Vagina (tissue), 2 donors: ENCODE data around the gene PRKAA1. TPM values are rescaled to one million over a fixed set of nuclear protein-coding genes. Genes with fewer than 3 reads are reported as not detected.
"Not testable (repeated sequence)": the region's sequence is repeated elsewhere in the genome, so short reads cannot be mapped to it uniquely, and the experiment has no call there.

Experiments used
- DNase-seq, 2 donors: peaks; one replicate each; pipeline ENCODE4 v3.0.0-alpha.2; 2017; ENCODE audit errors: extremely low spot score in 2 of 2
- H3K27ac ChIP-seq: fragments of 200-600 bp; sonication (generic); one replicate; pipeline ENCODE4 v1.5.1; 2019
- H3K27me3 ChIP-seq: fragments of 200-600 bp; sonication (generic); one replicate; pipeline ENCODE4 v1.5.1; 2019
- H3K36me3 ChIP-seq, 2 donors: fragments of 200-600 bp; sonication (generic); one replicate each; pipeline ENCODE4 v1.5.1; 2017 to 2019
- H3K4me1 ChIP-seq: fragments of 200-600 bp; sonication (generic); one replicate; pipeline ENCODE4 v1.5.1; 2019
- H3K4me3 ChIP-seq, 2 donors: fragments of 200-600 bp; sonication (generic); 1 replicate in 1 of 2; 2 replicates in 1 of 2; pipeline ENCODE4 v1.5.1; 2016 to 2019
- H3K9me3 ChIP-seq: fragments of 200-600 bp; sonication (generic); one replicate; pipeline ENCODE4 v1.5.1; 2019
- POLR2A ChIP-seq, 2 donors: fragments of 450-650 bp; IDR thresholded peaks; one replicate each; pipeline ENCODE4 v1.6.1; 2017; ENCODE audit warnings: antibody characterized with exemption in 2 of 2, mild to moderate bottlenecking in 2 of 2, moderate library complexity in 2 of 2
- POLR2AphosphoS5 ChIP-seq, 2 donors: sonication (generic); formaldehyde crosslinking; IDR thresholded peaks; one replicate each; pipeline ENCODE4 v1.9.0; 2017; ENCODE audit warnings: antibody characterized with exemption in 2 of 2, mild to moderate bottlenecking in 2 of 2, low read depth in 1 of 2; ENCODE audit not compliant: insufficient read depth in 1 of 2
- intact Hi-C: fragments of 100-400 bp; cut with DNase I; formaldehyde crosslinking; loops from one replicate; pipeline ENCODE4 v1.15.1; 2023
- total RNA-seq: library from RNA; depleted of rRNA; stranded (reverse); fragments of >200 nt; gene quantifications from one replicate; pipeline ENCODE4 v1.2.3, GENCODE V29; 2016
- TF ChIP-seq, protein P1 (sequence below), 3 experiments: fragments of 450-650 bp in 2 of 3; fragments of 200-600 bp in 1 of 3; sonication (generic) in 1 of 3; IDR thresholded peaks; one replicate each; pipeline ENCODE4 v1.5.1; 2017 to 2019; ENCODE audit warnings: antibody characterized with exemption in 3 of 3, mild to moderate bottlenecking in 2 of 3, moderate library complexity in 2 of 3

PRKAA1 gene
- total RNA-seq, 1 donor from 2014 or later, result 69.0 TPM

DNA sequence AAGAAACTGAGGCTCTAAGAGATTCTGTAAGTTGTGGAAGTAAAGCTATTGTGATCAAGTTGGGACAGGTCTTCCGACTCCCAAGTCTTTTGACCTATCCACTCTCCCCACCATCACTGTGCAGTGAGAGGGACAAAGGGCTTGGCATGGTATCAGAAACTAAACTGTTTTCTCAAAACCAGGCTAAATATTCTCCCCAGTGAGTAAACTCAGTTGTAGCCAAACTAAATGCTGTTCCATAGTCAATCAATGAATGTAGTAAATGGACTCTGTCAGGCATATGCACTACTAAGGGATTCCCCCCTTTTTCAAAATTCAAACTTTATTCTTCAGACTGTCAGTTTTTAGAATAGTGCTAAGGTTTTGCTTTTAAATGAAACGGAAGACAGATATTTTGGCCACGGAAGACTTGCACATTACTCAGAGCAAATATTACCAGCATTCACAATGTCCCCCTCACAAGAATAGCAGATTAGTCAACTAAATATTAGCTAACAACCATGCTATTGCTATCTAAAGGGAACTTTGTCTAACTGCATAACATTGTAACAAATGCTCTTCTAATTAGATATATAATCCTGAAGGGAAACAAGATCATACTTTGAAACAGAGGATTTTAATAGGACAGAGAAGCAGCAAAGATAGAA is 7.1 kb downstream of the PRKAA1 start:
- H3K4me1 ChIP-seq, result peaks cover 57% of the 10 kb centered on the region
- no peak for DNase-seq
- H3K27me3 ChIP-seq, result no peaks in the 10 kb centered on the region
- H3K9me3 ChIP-seq, result no peaks in the 10 kb centered on the region
- no peaks in the 10 kb centered on the region for H3K36me3 ChIP-seq
- no peak overlapping the region for H3K4me3 ChIP-seq
- intact Hi-C loops, result no loop called here
- TF ChIP-seq POLR2AphosphoS5 (IDR thresholded peaks at IDR 0.05; ENCODE audit: insufficient read depth in 1 of 2, low read depth in 1 of 2) (no peak), POLR2A (IDR thresholded peaks at IDR 0.05) (no peak)
- TF ChIP-seq, protein P1, sequence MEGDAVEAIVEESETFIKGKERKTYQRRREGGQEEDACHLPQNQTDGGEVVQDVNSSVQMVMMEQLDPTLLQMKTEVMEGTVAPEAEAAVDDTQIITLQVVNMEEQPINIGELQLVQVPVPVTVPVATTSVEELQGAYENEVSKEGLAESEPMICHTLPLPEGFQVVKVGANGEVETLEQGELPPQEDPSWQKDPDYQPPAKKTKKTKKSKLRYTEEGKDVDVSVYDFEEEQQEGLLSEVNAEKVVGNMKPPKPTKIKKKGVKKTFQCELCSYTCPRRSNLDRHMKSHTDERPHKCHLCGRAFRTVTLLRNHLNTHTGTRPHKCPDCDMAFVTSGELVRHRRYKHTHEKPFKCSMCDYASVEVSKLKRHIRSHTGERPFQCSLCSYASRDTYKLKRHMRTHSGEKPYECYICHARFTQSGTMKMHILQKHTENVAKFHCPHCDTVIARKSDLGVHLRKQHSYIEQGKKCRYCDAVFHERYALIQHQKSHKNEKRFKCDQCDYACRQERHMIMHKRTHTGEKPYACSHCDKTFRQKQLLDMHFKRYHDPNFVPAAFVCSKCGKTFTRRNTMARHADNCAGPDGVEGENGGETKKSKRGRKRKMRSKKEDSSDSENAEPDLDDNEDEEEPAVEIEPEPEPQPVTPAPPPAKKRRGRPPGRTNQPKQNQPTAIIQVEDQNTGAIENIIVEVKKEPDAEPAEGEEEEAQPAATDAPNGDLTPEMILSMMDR (IDR thresholded peaks at IDR 0.05), result no peak
- no peak overlapping the region for H3K27ac ChIP-seq

DNA sequence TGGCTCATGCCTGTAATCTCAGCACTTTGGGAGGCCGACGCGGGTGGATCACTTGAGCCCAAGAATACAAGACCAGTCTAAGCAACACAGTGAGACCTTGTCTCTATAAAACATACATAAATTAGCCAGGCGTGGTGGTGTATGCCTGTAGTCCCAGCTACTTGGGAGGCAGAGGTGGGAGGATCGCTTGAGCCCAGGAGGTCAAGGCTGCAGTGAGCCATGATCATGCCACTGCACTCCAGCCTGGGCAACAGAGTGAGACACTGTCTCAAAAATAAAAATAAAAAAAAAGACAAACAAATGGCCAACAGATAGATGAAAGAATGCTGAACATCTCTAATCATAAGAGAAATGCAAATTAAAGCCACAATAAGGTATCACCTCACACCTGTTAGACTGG is 9.2 kb downstream of the PRKAA1 start:
- H3K27me3 ChIP-seq, H3K9me3 ChIP-seq, H3K36me3 ChIP-seq, H3K27ac ChIP-seq, DNase-seq, intact Hi-C loops, H3K4me3 ChIP-seq: not testable (repeated sequence)
- H3K4me1 ChIP-seq, result peaks cover 42% of the 10 kb centered on the region

DNA sequence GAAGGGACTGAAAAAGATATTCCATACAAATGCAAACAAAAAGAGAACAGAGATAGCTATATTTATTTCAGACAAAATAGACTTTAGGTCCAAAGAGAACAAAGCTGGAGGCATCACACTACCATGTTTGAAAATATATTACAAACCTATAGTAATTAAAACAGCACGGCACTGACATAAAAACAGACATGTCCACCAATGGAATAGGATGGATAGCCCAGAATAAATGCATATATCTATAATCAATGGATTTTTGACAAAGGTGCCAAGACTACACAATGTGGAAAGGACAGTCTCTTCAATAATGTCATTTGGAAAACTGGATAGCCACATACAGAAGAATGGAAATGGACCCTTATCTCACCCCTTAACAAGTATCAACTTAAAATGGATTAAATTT is 10.2 kb downstream of the PRKAA1 start:
- Histone ChIP-seq H3K36me3 (no peaks in the 10 kb centered on the region), H3K4me3 (no peak overlapping the region), H3K27ac (no peak overlapping the region), H3K9me3 (no peaks in the 10 kb centered on the region), H3K4me1 (peaks cover 40% of the 10 kb centered on the region), H3K27me3 (no peaks in the 10 kb centered on the region)
- no peak for TF ChIP-seq POLR2AphosphoS5 (IDR thresholded peaks at IDR 0.05; ENCODE audit: insufficient read depth in 1 of 2, low read depth in 1 of 2)
- TF ChIP-seq, protein P1 (IDR thresholded peaks at IDR 0.05), result no peak
- TF ChIP-seq POLR2A (IDR thresholded peaks at IDR 0.05), result no peak
- intact Hi-C loops, result no loop called here
- no peak for DNase-seq

DNA sequence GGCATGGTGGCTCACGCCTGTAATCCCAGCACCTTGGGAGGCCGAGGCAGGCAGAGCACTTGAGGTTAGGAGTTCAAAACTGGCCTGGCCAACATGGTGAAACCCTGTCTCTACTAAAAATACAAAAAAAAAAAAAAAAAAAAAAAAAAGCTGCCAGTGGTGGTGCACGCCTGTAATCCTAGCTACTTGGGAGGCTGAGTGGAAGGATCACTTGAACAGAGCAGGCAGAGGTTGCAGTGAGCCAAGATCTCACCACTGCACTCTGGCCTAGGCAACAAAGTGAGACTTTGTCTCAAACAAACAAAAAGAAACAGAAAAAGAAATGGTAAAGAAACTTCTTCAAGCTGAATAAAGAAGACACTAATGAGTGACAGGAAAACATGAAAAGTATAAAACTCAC is 11.5 kb downstream of the PRKAA1 start:
- H3K9me3 ChIP-seq, H3K27ac ChIP-seq, H3K27me3 ChIP-seq, H3K4me3 ChIP-seq, intact Hi-C loops, H3K36me3 ChIP-seq, DNase-seq: not testable (repeated sequence)
- peaks cover 34% of the 10 kb centered on the region for H3K4me1 ChIP-seq

DNA sequence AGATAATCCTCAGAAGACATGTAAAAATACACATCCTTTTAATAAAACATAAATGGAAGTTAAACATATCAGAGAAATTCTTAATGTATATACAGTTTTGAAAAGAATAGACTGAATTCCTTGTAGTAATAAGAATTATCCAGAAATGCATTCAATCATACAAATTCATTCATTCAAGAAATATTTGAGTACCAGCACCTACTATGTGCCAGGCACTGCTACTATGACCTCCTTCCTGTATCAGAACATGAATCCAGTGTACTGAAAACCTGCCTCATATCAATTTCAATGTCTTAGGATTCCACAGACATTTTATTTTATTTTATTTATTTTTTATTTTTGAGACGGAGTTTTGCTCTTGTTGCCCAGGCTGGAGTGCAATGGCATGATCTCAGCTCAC is 13.3 kb downstream of the PRKAA1 start:
- TF ChIP-seq POLR2A (IDR thresholded peaks at IDR 0.05) (no peak), POLR2AphosphoS5 (IDR thresholded peaks at IDR 0.05; ENCODE audit: insufficient read depth in 1 of 2, low read depth in 1 of 2) (no peak)
- TF ChIP-seq, protein P1 (IDR thresholded peaks at IDR 0.05), result no peak

DNA sequence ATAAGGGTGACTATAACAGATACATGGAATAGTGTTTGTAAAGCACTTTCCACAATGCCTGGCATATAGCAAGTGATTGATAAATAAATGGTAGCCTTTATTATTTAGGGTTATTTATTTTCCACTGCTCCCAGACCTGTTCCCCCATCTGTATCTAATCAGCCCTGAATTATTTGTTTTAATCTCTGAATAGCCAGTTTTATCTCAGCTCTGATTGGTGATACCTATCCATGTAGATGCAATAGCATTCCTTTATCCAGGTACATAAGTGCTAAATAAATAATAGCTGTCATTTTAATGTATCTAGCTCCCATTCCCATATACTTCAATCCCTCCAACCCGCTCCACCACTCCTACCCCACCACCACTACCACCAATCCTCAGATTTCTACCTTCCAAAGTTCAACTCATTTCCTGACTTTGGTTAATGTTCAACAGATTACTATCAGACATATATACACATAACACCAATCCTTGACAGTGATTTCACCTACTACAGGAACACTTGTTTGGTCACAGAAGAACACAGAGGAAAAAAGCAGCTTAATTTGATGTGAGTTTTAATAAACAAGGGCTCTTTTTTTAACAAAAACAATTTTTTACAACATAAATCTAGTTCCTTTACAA is 14.0 kb downstream of the PRKAA1 start:
- H3K4me1 ChIP-seq, result peaks cover 25% of the 10 kb centered on the region

More for the DNA sequence above, 13.3 kb downstream of the PRKAA1 start:
- no peak overlapping the region for H3K4me3 ChIP-seq
- no peaks in the 10 kb centered on the region for H3K36me3 ChIP-seq
- intact Hi-C loops, result no loop called here
- H3K4me1 ChIP-seq, result peaks cover 32% of the 10 kb centered on the region
- no peaks in the 10 kb centered on the region for H3K9me3 ChIP-seq
- DNase-seq, result no peak
- H3K27me3 ChIP-seq, result no peaks in the 10 kb centered on the region
- H3K27ac ChIP-seq, result no peak overlapping the region

More for the DNA sequence above, 14.0 kb downstream of the PRKAA1 start:
- intact Hi-C loops, result no loop called here
- no peak for DNase-seq
- Histone ChIP-seq H3K36me3 (no peaks in the 10 kb centered on the region), H3K27ac (no peak overlapping the region), H3K27me3 (no peaks in the 10 kb centered on the region), H3K9me3 (no peaks in the 10 kb centered on the region), H3K4me3 (no peak overlapping the region)
- TF ChIP-seq POLR2AphosphoS5 (IDR thresholded peaks at IDR 0.05; ENCODE audit: insufficient read depth in 1 of 2, low read depth in 1 of 2) (no peak), POLR2A (IDR thresholded peaks at IDR 0.05) (no peak)
- TF ChIP-seq, protein P1 (IDR thresholded peaks at IDR 0.05), result no peak
